HepG2 (cell line): ENCODE measurements around the gene CEP78. TPM values are rescaled to one million over a fixed set of nuclear protein-coding genes. Genes with fewer than 3 reads are reported as not detected.

Experiments used
- CENPX ChIP-seq: sonication (generic); formaldehyde crosslinking; IDR thresholded peaks from 2 replicates; pipeline ENCODE4 v1.9.0; 2021; ENCODE audit warnings: mild to moderate bottlenecking, missing genetic modification reagents, moderate library complexity
- FOXA3 ChIP-seq: IDR thresholded peaks from 2 replicates; pipeline ENCODE4 v1.6.1; 2016; ENCODE audit warnings: missing genetic modification reagents, missing compliant biosample characterization
- GABPA ChIP-seq, 2 experiments: IDR thresholded peaks; 2 replicates each; pipeline ENCODE4 v1.6.1; 2011 to 2016; ENCODE audit warnings: low read depth in 2 of 2, low read length in 1 of 2, missing biosample characterization in 1 of 2, missing genetic modification characterization in 1 of 2
- GATAD2A ChIP-seq: IDR thresholded peaks from 2 replicates; pipeline ENCODE4 v1.6.1; 2016
- KDM3A ChIP-seq: IDR thresholded peaks from 2 replicates; pipeline ENCODE4 v1.6.1; 2018; ENCODE audit warnings: low read depth, missing compliant biosample characterization
- POGZ ChIP-seq: sonication (generic); formaldehyde crosslinking; IDR thresholded peaks from 2 replicates; pipeline ENCODE4 v1.4.0; 2020; ENCODE audit warnings: mild to moderate bottlenecking, missing genetic modification reagents
- SNAPC2 ChIP-seq: sonication (generic); formaldehyde crosslinking; IDR thresholded peaks from 2 replicates; pipeline ENCODE4 v1.8.1; 2022; ENCODE audit warnings: mild to moderate bottlenecking, missing genetic modification reagents
- SP5 ChIP-seq: IDR thresholded peaks from 2 replicates; pipeline ENCODE4 v1.6.1; 2016; ENCODE audit warnings: low read depth, borderline replicate concordance
- ZNF143 ChIP-seq: sonication (generic); formaldehyde crosslinking; IDR thresholded peaks from 2 replicates; pipeline ENCODE4 v1.4.0; 2020; ENCODE audit warnings: missing genetic modification reagents
- polyA plus RNA-seq, 8 experiments: library from polyadenylated mRNA; depleted of rRNA in 3 of 8; stranded (reverse) in 7 of 8; unstranded in 1 of 8; fragments of >200 nt; fragmentation: Illumina TruSeq in 4 of 8; extraction: Trizol in 4 of 8; gene quantifications; 2 replicates each; pipeline versions ENCODE4 v1.2.1 to v1.2.3, GENCODE V29; 2011 to 2016; ENCODE audit warnings: low read depth in 4 of 8, missing spikeins in 1 of 8, mixed read lengths in 1 of 8; ENCODE audit not compliant: insufficient read depth in 1 of 8
- total RNA-seq, 5 experiments: library from RNA; depleted of rRNA; stranded (reverse); fragments of >200 nt; fragmentation: Illumina TruSeq; extraction: Trizol; gene quantifications; 2 replicates each; pipeline ENCODE4 v1.2.3, GENCODE V29; 2016; ENCODE audit warnings: low read depth in 1 of 5
- TF ChIP-seq, protein P1 (sequence below): sonication (generic); formaldehyde crosslinking; IDR thresholded peaks from 2 replicates; pipeline ENCODE4 v1.4.0; 2020; ENCODE audit warnings: missing genetic modification reagents, borderline replicate concordance
- TF ChIP-seq, protein P2 (sequence below): sonication (generic); formaldehyde crosslinking; IDR thresholded peaks from 2 replicates; pipeline ENCODE4 v1.8.0; 2022; ENCODE audit warnings: low read depth, missing genetic modification reagents
- TF ChIP-seq, protein P3 (sequence below), 2 experiments: sonication (generic) in 1 of 2; formaldehyde crosslinking in 1 of 2; IDR thresholded peaks; 2 replicates each; pipeline versions ENCODE4 v1.6.1 to v1.9.0; 2014 to 2022; ENCODE audit warnings: antibody characterized with exemption in 1 of 2, borderline replicate concordance in 1 of 2, inconsistent platforms in 1 of 2, low read depth in 1 of 2, missing genetic modification reagents in 1 of 2

CEP78 gene
- total and polyA plus RNA-seq, 2 of the 13 experiments (the other 11 are each of a cell fraction or from before 2014, with no cell fraction given), result 5.1 to 30.8 TPM

DNA sequence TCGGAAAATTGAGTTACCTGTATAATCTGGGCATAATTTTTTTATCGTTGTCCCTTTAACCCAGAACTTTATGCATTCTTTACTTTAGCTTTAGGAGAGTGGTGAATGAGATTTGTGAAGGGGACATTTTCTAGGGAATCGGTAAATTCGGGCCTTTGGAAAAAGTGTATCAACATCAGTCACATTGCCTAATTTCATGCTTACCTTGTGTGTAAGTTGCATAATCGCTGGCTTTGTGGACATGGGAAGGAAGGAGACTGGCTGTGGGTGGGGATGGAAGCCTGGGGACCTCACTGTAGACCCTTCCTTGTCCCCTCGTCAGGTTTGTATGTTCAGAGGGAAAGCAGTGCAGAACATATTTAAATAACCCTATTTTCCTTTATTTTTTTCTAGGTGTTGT is 64.3 kb downstream of the CEP78 start (continued):
- TF ChIP-seq SP5 (CRISPR knock-in tag) (no peak), KDM3A (no peak), FOXA3 (CRISPR knock-in tag) (peak; percentile 72), POGZ (CRISPR knock-in tag) (0 out of 2 replicates have a peak, but pooled peaks have one; percentile 32), SNAPC2 (CRISPR knock-in tag) (no peak), GABPA (IDR thresholded peaks at IDR 0.05; ENCODE audit: low read depth, low read length) (no peak), GABPA (CRISPR knock-in tag; IDR thresholded peaks at IDR 0.05; ENCODE audit: low read depth) (no peak), ZNF143 (no peak), GATAD2A (CRISPR knock-in tag) (peak; percentile 52; the same call in 1 of the 2 replicates), CENPX (CRISPR knock-in tag) (no peak)
- TF ChIP-seq, protein P1, sequence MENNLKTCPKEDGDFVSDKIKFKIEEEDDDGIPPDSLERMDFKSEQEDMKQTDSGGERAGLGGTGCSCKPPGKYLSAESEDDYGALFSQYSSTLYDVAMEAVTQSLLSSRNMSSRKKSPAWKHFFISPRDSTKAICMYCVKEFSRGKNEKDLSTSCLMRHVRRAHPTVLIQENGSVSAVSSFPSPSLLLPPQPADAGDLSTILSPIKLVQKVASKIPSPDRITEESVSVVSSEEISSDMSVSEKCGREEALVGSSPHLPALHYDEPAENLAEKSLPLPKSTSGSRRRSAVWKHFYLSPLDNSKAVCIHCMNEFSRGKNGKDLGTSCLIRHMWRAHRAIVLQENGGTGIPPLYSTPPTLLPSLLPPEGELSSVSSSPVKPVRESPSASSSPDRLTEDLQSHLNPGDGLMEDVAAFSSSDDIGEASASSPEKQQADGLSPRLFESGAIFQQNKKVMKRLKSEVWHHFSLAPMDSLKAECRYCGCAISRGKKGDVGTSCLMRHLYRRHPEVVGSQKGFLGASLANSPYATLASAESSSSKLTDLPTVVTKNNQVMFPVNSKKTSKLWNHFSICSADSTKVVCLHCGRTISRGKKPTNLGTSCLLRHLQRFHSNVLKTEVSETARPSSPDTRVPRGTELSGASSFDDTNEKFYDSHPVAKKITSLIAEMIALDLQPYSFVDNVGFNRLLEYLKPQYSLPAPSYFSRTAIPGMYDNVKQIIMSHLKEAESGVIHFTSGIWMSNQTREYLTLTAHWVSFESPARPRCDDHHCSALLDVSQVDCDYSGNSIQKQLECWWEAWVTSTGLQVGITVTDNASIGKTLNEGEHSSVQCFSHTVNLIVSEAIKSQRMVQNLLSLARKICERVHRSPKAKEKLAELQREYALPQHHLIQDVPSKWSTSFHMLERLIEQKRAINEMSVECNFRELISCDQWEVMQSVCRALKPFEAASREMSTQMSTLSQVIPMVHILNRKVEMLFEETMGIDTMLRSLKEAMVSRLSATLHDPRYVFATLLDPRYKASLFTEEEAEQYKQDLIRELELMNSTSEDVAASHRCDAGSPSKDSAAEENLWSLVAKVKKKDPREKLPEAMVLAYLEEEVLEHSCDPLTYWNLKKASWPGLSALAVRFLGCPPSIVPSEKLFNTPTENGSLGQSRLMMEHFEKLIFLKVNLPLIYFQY (CRISPR knock-in tag), result no peak
- TF ChIP-seq, protein P2, sequence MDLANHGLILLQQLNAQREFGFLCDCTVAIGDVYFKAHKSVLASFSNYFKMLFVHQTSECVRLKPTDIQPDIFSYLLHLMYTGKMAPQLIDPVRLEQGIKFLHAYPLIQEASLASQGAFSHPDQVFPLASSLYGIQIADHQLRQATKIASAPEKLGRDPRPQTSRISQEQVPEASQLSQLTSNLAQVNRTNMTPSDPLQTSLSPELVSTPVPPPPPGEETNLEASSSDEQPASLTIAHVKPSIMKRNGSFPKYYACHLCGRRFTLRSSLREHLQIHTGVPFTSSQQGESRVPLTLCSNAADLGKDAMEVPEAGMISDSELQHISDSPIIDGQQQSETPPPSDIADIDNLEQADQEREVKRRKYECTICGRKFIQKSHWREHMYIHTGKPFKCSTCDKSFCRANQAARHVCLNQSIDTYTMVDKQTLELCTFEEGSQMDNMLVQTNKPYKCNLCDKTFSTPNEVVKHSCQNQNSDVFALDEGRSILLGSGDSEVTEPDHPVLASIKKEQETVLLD, result no peak
- TF ChIP-seq, protein P3, sequence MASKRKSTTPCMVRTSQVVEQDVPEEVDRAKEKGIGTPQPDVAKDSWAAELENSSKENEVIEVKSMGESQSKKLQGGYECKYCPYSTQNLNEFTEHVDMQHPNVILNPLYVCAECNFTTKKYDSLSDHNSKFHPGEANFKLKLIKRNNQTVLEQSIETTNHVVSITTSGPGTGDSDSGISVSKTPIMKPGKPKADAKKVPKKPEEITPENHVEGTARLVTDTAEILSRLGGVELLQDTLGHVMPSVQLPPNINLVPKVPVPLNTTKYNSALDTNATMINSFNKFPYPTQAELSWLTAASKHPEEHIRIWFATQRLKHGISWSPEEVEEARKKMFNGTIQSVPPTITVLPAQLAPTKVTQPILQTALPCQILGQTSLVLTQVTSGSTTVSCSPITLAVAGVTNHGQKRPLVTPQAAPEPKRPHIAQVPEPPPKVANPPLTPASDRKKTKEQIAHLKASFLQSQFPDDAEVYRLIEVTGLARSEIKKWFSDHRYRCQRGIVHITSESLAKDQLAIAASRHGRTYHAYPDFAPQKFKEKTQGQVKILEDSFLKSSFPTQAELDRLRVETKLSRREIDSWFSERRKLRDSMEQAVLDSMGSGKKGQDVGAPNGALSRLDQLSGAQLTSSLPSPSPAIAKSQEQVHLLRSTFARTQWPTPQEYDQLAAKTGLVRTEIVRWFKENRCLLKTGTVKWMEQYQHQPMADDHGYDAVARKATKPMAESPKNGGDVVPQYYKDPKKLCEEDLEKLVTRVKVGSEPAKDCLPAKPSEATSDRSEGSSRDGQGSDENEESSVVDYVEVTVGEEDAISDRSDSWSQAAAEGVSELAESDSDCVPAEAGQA (IDR thresholded peaks at IDR 0.05; ENCODE audit: low read depth), result no peak
- TF ChIP-seq, protein P3 (CRISPR knock-in tag; IDR thresholded peaks at IDR 0.05; ENCODE audit: borderline replicate concordance), result no peak
